Measurements from ENCODE around the gene CCDC9B.

The CCDC9B gene

GRCh38 chr15:40307421-40308211 is 33.1 kb downstream of the CCDC9B start, which contains the start of gene PLCB2:
TSS of gene PLCB2 (minus strand) at chr15:40307935. CDS start at chr15:40307672, 263 bp downstream.
- DNase-seq (ENCODE audit: low read depth): peak; percentile 45

- no peak for DNase-seq (ENCODE audit: low read depth)
These were observed 33.8 kb downstream of the CCDC9B start for GRCh38 chr15:40306908-40307307.

- no peak for DNase-seq (ENCODE audit: low read depth)
These were observed 34.4 kb downstream of the CCDC9B start for GRCh38 chr15:40306371-40306770.

- DNase-seq (ENCODE audit: low read depth): no peak
These were observed 35.5 kb downstream of the CCDC9B start for GRCh38 chr15:40305281-40305680.

GRCh38 chr15:40303576-40303975 is 37.2 kb downstream of the CCDC9B start:
- DNase-seq (ENCODE audit: low read depth): no peak

GRCh38 chr15:40302981-40303380 is 37.8 kb downstream of the CCDC9B start:
- DNase-seq (ENCODE audit: low read depth): no peak

GRCh38 chr15:40302288-40302886 is 38.4 kb downstream of the CCDC9B start:
- DNase-seq (ENCODE audit: low read depth): no peak

- DNase-seq (ENCODE audit: low read depth): no peak
These were observed 39.1 kb downstream of the CCDC9B start for GRCh38 chr15:40301467-40302179.

GRCh38 chr15:40300771-40301170 is 40.0 kb downstream of the CCDC9B start:
- DNase-seq (ENCODE audit: low read depth): no peak

GRCh38 chr15:40300367-40300766 is 40.4 kb downstream of the CCDC9B start:
- no peak for DNase-seq (ENCODE audit: low read depth)

- DNase-seq (ENCODE audit: low read depth): no peak
These were observed 42.4 kb downstream of the CCDC9B start for GRCh38 chr15:40298216-40298935.

GRCh38 chr15:40297356-40297755 is 43.4 kb downstream of the CCDC9B start:
- no peak for DNase-seq (ENCODE audit: low read depth)

- no peak for DNase-seq (ENCODE audit: low read depth)
These were observed 44.0 kb downstream of the CCDC9B start for GRCh38 chr15:40296561-40297230.

GRCh38 chr15:40295877-40296560 is 44.7 kb downstream of the CCDC9B start:
- no peak for DNase-seq (ENCODE audit: low read depth)

GRCh38 chr15:40295297-40295696 is 45.4 kb downstream of the CCDC9B start:
- DNase-seq (ENCODE audit: low read depth): no peak

GRCh38 chr15:40293905-40294895 is 46.5 kb downstream of the CCDC9B start:
- DNase-seq (ENCODE audit: low read depth): no peak

GRCh38 chr15:40293006-40293405 is 47.7 kb downstream of the CCDC9B start:
- no peak for DNase-seq (ENCODE audit: low read depth)

- no peak for DNase-seq (ENCODE audit: low read depth)
These were observed 48.5 kb downstream of the CCDC9B start for GRCh38 chr15:40292246-40292645.

GRCh38 chr15:40290918-40291574 is 49.7 kb downstream of the CCDC9B start:
- DNase-seq (ENCODE audit: low read depth): no peak
